NK-92 treated with Interleukin-12 subunit alpha and Interleukin-12 subunit beta, amount 100 ng/mL, for 24 hours (cell line): ENCODE data around the gene ANKLE1.
"Not testable (repeated sequence)": the region's sequence is repeated elsewhere in the genome, so short reads cannot be mapped to it uniquely, and the experiment has no call there.

Source experiments
- DNase-seq: peaks from one replicate; lab custom pipeline; 2025; lab: John Stamatoyannopoulos, UW

Gene ANKLE1

GRCh38 chr19:17248011-17248776 lies 33.5 kb upstream of the ANKLE1 start:
- no peak for DNase-seq

- DNase-seq, result no peak
Measured at GRCh38 chr19:17249887-17250548, 31.7 kb upstream of the ANKLE1 start.

- no peak for DNase-seq
Measured at GRCh38 chr19:17254636-17255035, 27.1 kb upstream of the ANKLE1 start.

GRCh38 chr19:17255150-17255621 lies 26.5 kb upstream of the ANKLE1 start:
- no peak for DNase-seq

GRCh38 chr19:17256130-17256529 lies 25.6 kb upstream of the ANKLE1 start:
- no peak for DNase-seq

- DNase-seq, result no peak
Measured at GRCh38 chr19:17259118-17259780, 22.5 kb upstream of the ANKLE1 start.

GRCh38 chr19:17259934-17260333 lies 21.8 kb upstream of the ANKLE1 start:
- no peak for DNase-seq

- peak; percentile 78 for DNase-seq
Measured at GRCh38 chr19:17260842-17261325, 20.8 kb upstream of the ANKLE1 start.

GRCh38 chr19:17262557-17262956 lies 19.1 kb upstream of the ANKLE1 start:
- no peak for DNase-seq

- DNase-seq, result no peak
Measured at GRCh38 chr19:17263712-17264640, 17.7 kb upstream of the ANKLE1 start.

GRCh38 chr19:17264641-17264979 lies 17.1 kb upstream of the ANKLE1 start, which contains the start of gene USHBP1:
Gene USHBP1, minus strand, starts transcription at chr19:17264745. Its CDS starts 446 bp downstream, at chr19:17264299.
- no peak for DNase-seq

- DNase-seq, result no peak
Measured at GRCh38 chr19:17266026-17266425, 15.7 kb upstream of the ANKLE1 start.

GRCh38 chr19:17266589-17266974 lies 15.1 kb upstream of the ANKLE1 start:
- DNase-seq, result no peak

- peak; percentile 95 for DNase-seq
Measured at GRCh38 chr19:17266975-17267788, 14.5 kb upstream of the ANKLE1 start, which contains the start of gene BABAM1. Gene BABAM1, plus strand, starts transcription at chr19:17267443. Its CDS starts 1,364 bp downstream, at chr19:17268807.

- no peak for DNase-seq
Measured at GRCh38 chr19:17268754-17269153, 12.9 kb upstream of the ANKLE1 start.

- not testable (repeated sequence) for DNase-seq
Measured at GRCh38 chr19:17274892-17275291, 6.8 kb upstream of the ANKLE1 start.

GRCh38 chr19:17275441-17276175 lies 6.1 kb upstream of the ANKLE1 start:
- no peak for DNase-seq

- DNase-seq, result no peak
Measured at GRCh38 chr19:17279436-17279835, 2.3 kb upstream of the ANKLE1 start.

- DNase-seq, result peak; percentile 23
Measured at GRCh38 chr19:17282488-17283125, 906 bp downstream of the ANKLE1 start.
